Gastrocnemius medialis (tissue), 4 donors: Measurements from ENCODE around the gene TEX36.

Experiments used
- POLR2A ChIP-seq, 2 donors: fragments of 450-650 bp; IDR thresholded peaks; one replicate each; pipeline ENCODE4 v1.6.1; 2017; ENCODE audit warnings: antibody characterized with exemption in 2 of 2, mild to moderate bottlenecking in 2 of 2, moderate library complexity in 2 of 2
- TF ChIP-seq, protein P1 (sequence below), 5 experiments: fragments of 450-650 bp in 3 of 5; fragments of 200-600 bp in 2 of 5; sonication (generic) in 2 of 5; IDR thresholded peaks in 4 of 5; conservative IDR thresholded peaks in 1 of 5; 1 replicate in 4 of 5; 2 replicates in 1 of 5; pipeline ENCODE4 v1.5.1; 2016 to 2019; ENCODE audit warnings: antibody characterized with exemption in 5 of 5, mild to moderate bottlenecking in 3 of 5, moderate library complexity in 3 of 5

DNA sequence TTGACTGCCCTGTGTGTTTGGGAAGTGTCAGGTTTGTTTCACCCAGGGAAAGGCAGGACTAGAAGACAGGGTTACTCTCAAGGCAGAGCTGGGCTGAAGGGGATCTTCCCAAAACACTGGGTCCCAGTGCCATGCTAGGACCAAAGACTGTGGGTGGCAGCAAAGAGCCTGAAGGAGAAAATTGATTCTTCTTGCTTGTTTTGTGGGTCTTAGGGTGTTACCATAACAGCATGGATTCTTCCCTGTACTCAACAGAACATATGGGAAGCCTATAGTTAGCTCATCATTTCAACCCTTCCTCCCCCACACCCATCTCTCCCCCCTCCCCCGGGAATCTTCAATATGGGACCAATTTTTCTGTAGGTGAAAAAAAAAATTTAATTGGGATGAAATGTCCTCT is 42.3 kb downstream of the TEX36 start:
- TF ChIP-seq, protein P1, sequence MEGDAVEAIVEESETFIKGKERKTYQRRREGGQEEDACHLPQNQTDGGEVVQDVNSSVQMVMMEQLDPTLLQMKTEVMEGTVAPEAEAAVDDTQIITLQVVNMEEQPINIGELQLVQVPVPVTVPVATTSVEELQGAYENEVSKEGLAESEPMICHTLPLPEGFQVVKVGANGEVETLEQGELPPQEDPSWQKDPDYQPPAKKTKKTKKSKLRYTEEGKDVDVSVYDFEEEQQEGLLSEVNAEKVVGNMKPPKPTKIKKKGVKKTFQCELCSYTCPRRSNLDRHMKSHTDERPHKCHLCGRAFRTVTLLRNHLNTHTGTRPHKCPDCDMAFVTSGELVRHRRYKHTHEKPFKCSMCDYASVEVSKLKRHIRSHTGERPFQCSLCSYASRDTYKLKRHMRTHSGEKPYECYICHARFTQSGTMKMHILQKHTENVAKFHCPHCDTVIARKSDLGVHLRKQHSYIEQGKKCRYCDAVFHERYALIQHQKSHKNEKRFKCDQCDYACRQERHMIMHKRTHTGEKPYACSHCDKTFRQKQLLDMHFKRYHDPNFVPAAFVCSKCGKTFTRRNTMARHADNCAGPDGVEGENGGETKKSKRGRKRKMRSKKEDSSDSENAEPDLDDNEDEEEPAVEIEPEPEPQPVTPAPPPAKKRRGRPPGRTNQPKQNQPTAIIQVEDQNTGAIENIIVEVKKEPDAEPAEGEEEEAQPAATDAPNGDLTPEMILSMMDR (IDR thresholded peaks at IDR 0.05 in 4 of 5, conservative IDR thresholded peaks at IDR 0.05 in 1 of 5) = no peak
- TF ChIP-seq POLR2A (IDR thresholded peaks at IDR 0.05) = no peak
